ENCODE results near the gene DDX6. TPM values are rescaled to one million over a fixed set of nuclear protein-coding genes. Genes with fewer than 3 reads are reported as not detected.
A peak's percentile ranks its signal among the peaks of the same experiment; 100 is the strongest.
"Not testable (repeated sequence)": the region's sequence is repeated elsewhere in the genome, so short reads cannot be mapped to it uniquely, and the experiment has no call there.

The DDX6 gene
- polyA plus RNA-seq, 2 of the 4 experiments (the other 2 are of a cell fraction) = 36.3 to 41.4 TPM

- Histone ChIP-seq H3K4me2 (no peak overlapping the region), H3K9me3 (no peaks in the 10 kb centered on the region), H3K4me1 (peaks cover 11% of the 10 kb centered on the region; the same call in 2 of the 3 replicates), H3K27ac (no peak overlapping the region), H3K4me3 (no peak overlapping the region)
- WGBS (ENCODE audit: missing lambda C conversion rate) = 78% methylated on average over 2 of the region's 2 CpGs
- FAIRE-seq (no peak), DNase-seq (ENCODE audit: low read depth in 1 of 2, low spot score in 1 of 2) (no peak), ATAC-seq (no peak)
- POLR2A ChIA-PET = no interaction called here
- CTCF ChIA-PET = interaction anchor here (2.0 kb wide), 1 partner anchor 194 kb away, joined by 7 read pairs; the partner anchor contains the start of gene UPK2
- no peak for TF ChIP-seq ESRRA (IDR thresholded peaks at IDR 0.05; ENCODE audit: borderline replicate concordance, low read length)
- no peak for TF ChIP-seq TP53 (CRISPR knock-in tag; IDR thresholded peaks at IDR 0.05)
- no peak for TF ChIP-seq ELK1 (IDR thresholded peaks at IDR 0.05; ENCODE audit: low read depth, low read length)
- TF ChIP-seq NR3C1 (IDR thresholded peaks at IDR 0.05) = no peak
- no peak for TF ChIP-seq HEYL (CRISPR knock-in tag; IDR thresholded peaks at IDR 0.05)
- no peak for TF ChIP-seq PBX3 (IDR thresholded peaks at IDR 0.05)
- TF ChIP-seq HOXB5 (CRISPR knock-in tag; IDR thresholded peaks at IDR 0.05) = no peak
- TF ChIP-seq JUN (IDR thresholded peaks at IDR 0.05) = no peak
- no peak for TF ChIP-seq MYC (IDR thresholded peaks at IDR 0.05; ENCODE audit: borderline replicate concordance, low read length)
- TF ChIP-seq RFX5 (IDR thresholded peaks at IDR 0.05) = no peak
- no peak for TF ChIP-seq SMC3 (IDR thresholded peaks at IDR 0.05)
- no peak for TF ChIP-seq ATOH8 (CRISPR knock-in tag; IDR thresholded peaks at IDR 0.05; ENCODE audit: low read depth)
- TF ChIP-seq KDM5A (IDR thresholded peaks at IDR 0.05) = no peak
- no peak for TF ChIP-seq RCOR1 (IDR thresholded peaks at IDR 0.05; ENCODE audit: low read depth, low read length)
- no peak for TF ChIP-seq FOSB (CRISPR knock-in tag; IDR thresholded peaks at IDR 0.05)
- TF ChIP-seq USF2 (IDR thresholded peaks at IDR 0.05) = no peak
- TF ChIP-seq ZNF302 (CRISPR knock-in tag; IDR thresholded peaks at IDR 0.05) = no peak
Measured at GRCh38 chr11:118763041-118763440, 27.9 kb downstream of the DDX6 start.

GRCh38 chr11:118761981-118762380 is 29.0 kb downstream of the DDX6 start:
- H3K9me3 ChIP-seq; H3K27ac ChIP-seq; H3K4me2 ChIP-seq; H3K4me3 ChIP-seq; POLR2A ChIA-PET; DNase-seq (ENCODE audit: low read depth in 1 of 2, low spot score in 1 of 2); H3K4me1 ChIP-seq; FAIRE-seq; ATAC-seq: not testable (repeated sequence)
- 93% methylated on average over 10 of the region's 10 CpGs for WGBS (ENCODE audit: missing lambda C conversion rate)
- CTCF ChIA-PET = interaction anchor here (2.0 kb wide), 2 partner anchors 8 to 195 kb away, joined by 4 to 7 read pairs; partner anchors contain the start of gene UPK2

GRCh38 chr11:118757876-118758399 is 33.0 kb downstream of the DDX6 start:
- Histone ChIP-seq H3K4me1 (peaks cover 9% of the 10 kb centered on the region; the same call in 2 of the 3 replicates), H3K27ac (peak overlapping the region in 1 of 2 experiments; percentile 20; a peak in 2 of 6 replicates), H3K4me3 (no peak overlapping the region), H3K9me3 (no peaks in the 10 kb centered on the region), H3K4me2 (no peak overlapping the region)
- ATAC-seq (no peak), DNase-seq (ENCODE audit: low read depth in 1 of 2, low spot score in 1 of 2) (peak in 1 of 2 experiments; percentile 3), FAIRE-seq (no peak)
- WGBS (ENCODE audit: missing lambda C conversion rate) = 67% methylated on average over 4 of the region's 4 CpGs
- ChIA-PET CTCF (interaction anchor here (1.2 to 1.3 kb wide), 2 partner anchors 9 to 68 kb away, joined by 3 read pairs; no protein-coding TSS in a partner anchor), POLR2A (interaction anchor here (0.6 kb wide), 1 partner anchor 20 kb away, joined by 5 read pairs; no protein-coding TSS in a partner anchor)
- TF ChIP-seq CHD4 (IDR thresholded peaks at IDR 0.05; ENCODE audit: borderline replicate concordance) = no peak
- no peak for TF ChIP-seq HES2 (IDR thresholded peaks at IDR 0.05)
- no peak for TF ChIP-seq EHMT2 (IDR thresholded peaks at IDR 0.05; ENCODE audit: low read depth)
- TF ChIP-seq RAD21 (conservative IDR thresholded peaks at IDR 0.05 in 1 of 2, IDR thresholded peaks at IDR 0.05 in 1 of 2) = no peak
- peak; percentile 57 for TF ChIP-seq MAFK (IDR thresholded peaks at IDR 0.05; ENCODE audit: partially characterized antibody)
- no peak for TF ChIP-seq EP300 (IDR thresholded peaks at IDR 0.05)
